ENCODE measurements around the gene FMO1.

The FMO1 gene

DNA sequence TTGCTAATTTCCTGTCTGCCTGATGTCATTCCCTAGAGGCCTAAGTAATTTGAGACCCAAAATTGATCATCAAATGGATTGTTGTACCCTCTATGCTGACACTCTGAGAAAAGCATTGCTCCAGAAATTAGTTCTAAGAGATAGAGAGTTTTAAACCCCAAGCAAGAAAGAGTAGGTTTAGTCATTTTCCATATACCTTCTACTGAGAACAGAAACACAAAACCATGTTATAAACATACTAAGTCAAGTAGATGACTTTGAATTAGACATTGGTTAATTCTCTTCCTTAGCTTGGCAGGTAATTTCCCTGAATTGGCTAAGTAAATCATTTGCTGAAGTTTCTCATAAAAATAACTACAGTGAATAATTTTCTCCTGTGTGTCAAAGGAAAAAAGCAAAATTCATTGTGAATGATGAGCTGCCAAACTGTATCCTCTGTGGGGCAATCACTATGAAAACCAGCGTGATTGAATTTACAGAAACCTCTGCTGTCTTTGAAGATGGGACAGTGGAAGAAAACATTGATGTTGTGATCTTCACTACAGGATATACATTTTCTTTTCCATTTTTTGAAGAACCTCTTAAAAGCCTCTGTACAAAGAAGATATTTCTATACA is 85.8 kb downstream of the FMO1 start:
- Histone ChIP-seq H3K4me3 (no peak overlapping the region), H3K27ac (no peak overlapping the region)
